HEK293 (cell line): ENCODE results near the gene MLKL.

Experiments
- CTCF ChIA-PET: fragments of 350-600 bp; formaldehyde crosslinking; extraction: SDS; loops from one replicate; lab custom pipeline; 2021; ENCODE audit warnings: antibody characterized with exemption; lab: Yijun Ruan, JAX
- POLR2A ChIA-PET: fragments of 300-600 bp; formaldehyde crosslinking; extraction: SDS; loops from one replicate; lab custom pipeline; 2020; ENCODE audit warnings: antibody characterized with exemption, inconsistent platforms; lab: Yijun Ruan, JAX
- H3K27ac ChIP-seq: fragments of 200-500 bp; sonication (Bioruptor generic); 2 replicates; pipeline ENCODE4 v1.5.1; 2014; ENCODE audit warnings: low read depth, low read length, control low read depth, inconsistent platforms; ENCODE audit errors: extremely low read depth
- H3K36me3 ChIP-seq, 2 experiments: fragments of 200-500 bp in 1 of 2; sonication (Bioruptor generic) in 1 of 2; 1 replicate in 1 of 2; 2 replicates in 1 of 2; pipeline ENCODE4 v1.5.1; 2014 to 2017; ENCODE audit warnings: inconsistent platforms in 2 of 2, low read length in 2 of 2; ENCODE audit not compliant: control insufficient read depth in 2 of 2, insufficient read depth in 1 of 2
- H3K4me1 ChIP-seq: fragments of 200-500 bp; sonication (Bioruptor generic); 2 replicates; pipeline ENCODE4 v1.5.1; 2014; ENCODE audit warnings: mild to moderate bottlenecking, low read length, inconsistent platforms; ENCODE audit not compliant: control insufficient read depth, insufficient read depth
- H3K4me3 ChIP-seq: 2 replicates; pipeline ENCODE4 v1.5.1; 2011; ENCODE audit warnings: low read depth, mild to moderate bottlenecking, control low read depth, low read length, moderate library complexity
- H3K9me3 ChIP-seq: fragments of 200-500 bp; sonication (Bioruptor generic); 2 replicates; pipeline ENCODE4 v1.5.1; 2014; ENCODE audit warnings: low read depth, low read length, inconsistent platforms; ENCODE audit not compliant: control insufficient read depth, insufficient read depth
- FEZF1 ChIP-seq: fragments of 450-650 bp; formaldehyde crosslinking; IDR thresholded peaks from 2 replicates; pipeline ENCODE4 v1.5.1; 2016; ENCODE audit warnings: missing biosample characterization, missing genetic modification characterization
- ZBTB26 ChIP-seq: fragments of 450-650 bp; formaldehyde crosslinking; optimal IDR thresholded peaks from 2 replicates; pipeline ENCODE3; 2016; ENCODE audit warnings: missing biosample characterization, mild to moderate bottlenecking, missing genetic modification characterization
- ZNF121 ChIP-seq: fragments of 450-650 bp; formaldehyde crosslinking; IDR thresholded peaks from 2 replicates; pipeline ENCODE4 v1.5.1; 2016; ENCODE audit warnings: missing biosample characterization, missing genetic modification characterization
- ZNF132 ChIP-seq: fragments of 450-650 bp; formaldehyde crosslinking; IDR thresholded peaks from 2 replicates; pipeline ENCODE4 v1.5.1; 2017; ENCODE audit warnings: missing biosample characterization, missing genetic modification characterization, borderline replicate concordance
- ZNF138 ChIP-seq: fragments of 450-650 bp; formaldehyde crosslinking; IDR thresholded peaks from 2 replicates; pipeline ENCODE4 v1.5.1; 2016; ENCODE audit warnings: missing biosample characterization, missing genetic modification characterization, borderline replicate concordance
- ZNF146 ChIP-seq: fragments of 450-650 bp; formaldehyde crosslinking; IDR thresholded peaks from 2 replicates; pipeline ENCODE4 v1.5.1; 2016; ENCODE audit warnings: missing biosample characterization, missing genetic modification characterization
- ZNF335 ChIP-seq: fragments of 450-650 bp; formaldehyde crosslinking; conservative IDR thresholded peaks from 2 replicates; pipeline ENCODE4 v1.5.1; 2016; ENCODE audit warnings: missing biosample characterization, missing genetic modification characterization
- ZNF391 ChIP-seq: fragments of 450-650 bp; formaldehyde crosslinking; IDR thresholded peaks from 2 replicates; pipeline ENCODE4 v1.5.1; 2016; ENCODE audit warnings: low read depth, missing biosample characterization, missing genetic modification characterization, borderline replicate concordance
- ZNF423 ChIP-seq: fragments of 450-650 bp; formaldehyde crosslinking; IDR thresholded peaks from 2 replicates; pipeline ENCODE4 v1.5.1; 2016; ENCODE audit warnings: missing biosample characterization, missing genetic modification characterization
- ZNF549 ChIP-seq: fragments of 450-650 bp; IDR thresholded peaks from 2 replicates; pipeline ENCODE4 v1.5.1; 2018; ENCODE audit warnings: missing biosample characterization, missing genetic modification characterization, mild to moderate bottlenecking, inconsistent platforms, moderate library complexity
- ZNF571 ChIP-seq: fragments of 450-650 bp; formaldehyde crosslinking; IDR thresholded peaks from 2 replicates; pipeline ENCODE4 v1.5.0; 2017; ENCODE audit warnings: missing biosample characterization, missing genetic modification characterization
- ZNF654 ChIP-seq: fragments of 450-650 bp; formaldehyde crosslinking; IDR thresholded peaks from 2 replicates; pipeline ENCODE4 v1.5.1; 2016; ENCODE audit warnings: low read depth, missing biosample characterization, missing genetic modification characterization
- ZNF707 ChIP-seq: fragments of 450-650 bp; formaldehyde crosslinking; IDR thresholded peaks from 2 replicates; pipeline ENCODE4 v1.5.1; 2016; ENCODE audit warnings: missing biosample characterization, missing genetic modification characterization
- ZNF776 ChIP-seq: fragments of 450-650 bp; formaldehyde crosslinking; IDR thresholded peaks from 2 replicates; pipeline ENCODE4 v1.5.0; 2017; ENCODE audit warnings: missing biosample characterization, missing genetic modification characterization, borderline replicate concordance
- ZNF837 ChIP-seq: fragments of 450-650 bp; formaldehyde crosslinking; IDR thresholded peaks from 2 replicates; pipeline ENCODE4 v1.5.1; 2016; ENCODE audit warnings: missing biosample characterization, missing genetic modification characterization
- ZSCAN5A ChIP-seq: fragments of 450-650 bp; formaldehyde crosslinking; IDR thresholded peaks from 2 replicates; pipeline ENCODE4 v1.5.1; 2016; ENCODE audit warnings: missing biosample characterization, missing genetic modification characterization
- TF ChIP-seq, protein P1 (sequence below): fragments of 450-650 bp; formaldehyde crosslinking; IDR thresholded peaks from 2 replicates; pipeline ENCODE4 v1.5.1; 2016; ENCODE audit warnings: missing biosample characterization, missing genetic modification characterization
- TF ChIP-seq, protein P2 (sequence below): fragments of 450-650 bp; formaldehyde crosslinking; IDR thresholded peaks from 2 replicates; pipeline ENCODE4 v1.5.1; 2017; ENCODE audit warnings: missing biosample characterization, mild to moderate bottlenecking, missing genetic modification characterization, moderate library complexity

The MLKL gene

GRCh38 chr16:74745926-74746325 is 45.3 kb upstream of the MLKL start:
- H3K4me1 ChIP-seq = peaks cover 11% of the 10 kb centered on the region
- POLR2A ChIA-PET = interaction anchor here (0.6 kb wide), 1 partner anchor 16 kb away, joined by 3 read pairs; no protein-coding TSS in a partner anchor
- H3K9me3 ChIP-seq = no peaks in the 10 kb centered on the region
- no peak overlapping the region for H3K27ac ChIP-seq
- TF ChIP-seq ZNF391 (tag by site-specific recombination) (no peak), ZNF654 (no peak), ZNF138 (tag by site-specific recombination) (no peak), ZNF707 (tag by site-specific recombination) (no peak)
- TF ChIP-seq, all 188 proteins: peak for 0
- H3K36me3 ChIP-seq = no peaks in the 10 kb centered on the region
- CTCF ChIA-PET = no interaction called here
- no peak overlapping the region for H3K4me3 ChIP-seq

GRCh38 chr16:74745109-74745615 is 44.5 kb upstream of the MLKL start:
- Histone ChIP-seq H3K4me1 (peaks cover 11% of the 10 kb centered on the region), H3K27ac (no peak overlapping the region), H3K36me3 (no peaks in the 10 kb centered on the region), H3K9me3 (no peaks in the 10 kb centered on the region), H3K4me3 (no peak overlapping the region)
- TF ChIP-seq, protein P1, sequence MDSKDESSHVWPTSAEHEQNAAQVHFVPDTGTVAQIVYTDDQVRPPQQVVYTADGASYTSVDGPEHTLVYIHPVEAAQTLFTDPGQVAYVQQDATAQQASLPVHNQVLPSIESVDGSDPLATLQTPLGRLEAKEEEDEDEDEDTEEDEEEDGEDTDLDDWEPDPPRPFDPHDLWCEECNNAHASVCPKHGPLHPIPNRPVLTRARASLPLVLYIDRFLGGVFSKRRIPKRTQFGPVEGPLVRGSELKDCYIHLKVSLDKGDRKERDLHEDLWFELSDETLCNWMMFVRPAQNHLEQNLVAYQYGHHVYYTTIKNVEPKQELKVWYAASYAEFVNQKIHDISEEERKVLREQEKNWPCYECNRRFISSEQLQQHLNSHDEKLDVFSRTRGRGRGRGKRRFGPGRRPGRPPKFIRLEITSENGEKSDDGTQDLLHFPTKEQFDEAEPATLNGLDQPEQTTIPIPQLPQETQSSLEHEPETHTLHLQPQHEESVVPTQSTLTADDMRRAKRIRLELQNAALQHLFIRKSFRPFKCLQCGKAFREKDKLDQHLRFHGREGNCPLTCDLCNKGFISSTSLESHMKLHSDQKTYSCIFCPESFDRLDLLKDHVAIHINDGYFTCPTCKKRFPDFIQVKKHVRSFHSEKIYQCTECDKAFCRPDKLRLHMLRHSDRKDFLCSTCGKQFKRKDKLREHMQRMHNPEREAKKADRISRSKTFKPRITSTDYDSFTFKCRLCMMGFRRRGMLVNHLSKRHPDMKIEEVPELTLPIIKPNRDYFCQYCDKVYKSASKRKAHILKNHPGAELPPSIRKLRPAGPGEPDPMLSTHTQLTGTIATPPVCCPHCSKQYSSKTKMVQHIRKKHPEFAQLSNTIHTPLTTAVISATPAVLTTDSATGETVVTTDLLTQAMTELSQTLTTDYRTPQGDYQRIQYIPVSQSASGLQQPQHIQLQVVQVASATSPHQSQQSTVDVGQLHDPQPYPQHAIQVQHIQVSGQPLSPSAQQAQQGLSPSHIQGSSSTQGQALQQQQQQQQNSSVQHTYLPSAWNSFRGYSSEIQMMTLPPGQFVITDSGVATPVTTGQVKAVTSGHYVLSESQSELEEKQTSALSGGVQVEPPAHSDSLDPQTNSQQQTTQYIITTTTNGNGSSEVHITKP = no peak
- TF ChIP-seq FEZF1 (tag by site-specific recombination) = no peak
- no peak for TF ChIP-seq ZNF571
- ChIA-PET CTCF (interaction anchor here (2.1 kb wide), 1 partner anchor 35 kb away, joined by 5 read pairs; no protein-coding TSS in a partner anchor), POLR2A (no interaction called here)

- Histone ChIP-seq H3K4me3 (no peak overlapping the region), H3K4me1 (peaks cover 11% of the 10 kb centered on the region), H3K36me3 (no peaks in the 10 kb centered on the region), H3K27ac (no peak overlapping the region), H3K9me3 (no peaks in the 10 kb centered on the region)
- POLR2A ChIA-PET = interaction anchor here (1.0 to 1.1 kb wide), 2 partner anchors 30 to 48 kb away, joined by 3 to 5 read pairs; partner anchors contain the start of gene FA2H
- no peak for TF ChIP-seq ZNF776 (tag by site-specific recombination)
- peak; percentile 53; the same call in 1 of the 2 replicates for TF ChIP-seq ZNF121 (tag by site-specific recombination)
- TF ChIP-seq, all 188 proteins: peak for 1
- CTCF ChIA-PET = interaction anchor here (1.8 to 2.1 kb wide), 2 partner anchors 30 to 35 kb away, joined by 5 read pairs; partner anchors contain the start of gene FA2H
Observed at GRCh38 chr16:74744566-74744965, 43.9 kb upstream of the MLKL start.

- Histone ChIP-seq H3K4me1 (peaks cover 11% of the 10 kb centered on the region), H3K4me3 (peak overlapping the region; percentile 16)
- TF ChIP-seq, protein P2, sequence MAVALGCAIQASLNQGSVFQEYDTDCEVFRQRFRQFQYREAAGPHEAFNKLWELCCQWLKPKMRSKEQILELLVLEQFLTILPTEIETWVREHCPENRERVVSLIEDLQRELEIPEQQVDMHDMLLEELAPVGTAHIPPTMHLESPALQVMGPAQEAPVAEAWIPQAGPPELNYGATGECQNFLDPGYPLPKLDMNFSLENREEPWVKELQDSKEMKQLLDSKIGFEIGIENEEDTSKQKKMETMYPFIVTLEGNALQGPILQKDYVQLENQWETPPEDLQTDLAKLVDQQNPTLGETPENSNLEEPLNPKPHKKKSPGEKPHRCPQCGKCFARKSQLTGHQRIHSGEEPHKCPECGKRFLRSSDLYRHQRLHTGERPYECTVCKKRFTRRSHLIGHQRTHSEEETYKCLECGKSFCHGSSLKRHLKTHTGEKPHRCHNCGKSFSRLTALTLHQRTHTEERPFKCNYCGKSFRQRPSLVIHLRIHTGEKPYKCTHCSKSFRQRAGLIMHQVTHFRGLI = no peak
- TF ChIP-seq ZSCAN5A (tag by site-specific recombination) = no peak
- TF ChIP-seq ZBTB26 (tag by site-specific recombination) = no peak
- TF ChIP-seq ZNF423 (tag by site-specific recombination) = peak; percentile 80
- TF ChIP-seq ZNF132 = no peak
- TF ChIP-seq ZNF146 (tag by site-specific recombination) = no peak
- no peak for TF ChIP-seq ZNF837 (tag by site-specific recombination)
- TF ChIP-seq ZNF335 (tag by site-specific recombination) = peak; percentile 75
- peak; percentile 40; the same call in 1 of the 2 replicates for TF ChIP-seq ZNF549
Observed at GRCh38 chr16:74743668-74744299, 43.1 kb upstream of the MLKL start.

More at GRCh38 chr16:74743668-74744299, 43.1 kb upstream of the MLKL start:
- Histone ChIP-seq H3K27ac (no peak overlapping the region; the same call in 1 of the 2 replicates), H3K9me3 (no peaks in the 10 kb centered on the region), H3K36me3 (no peaks in the 10 kb centered on the region)
- ChIA-PET CTCF (interaction anchor here (0.8 to 2.1 kb wide), 4 partner anchors 10 to 456 kb away, joined by 3 to 5 read pairs (median 4); partner anchors contain the start of gene FA2H), POLR2A (interaction anchor here (0.7 to 1.1 kb wide), 3 partner anchors 31 to 97 kb away, joined by 3 to 5 read pairs (median 3); partner anchors contain the start of gene FA2H)
